H9 (cell line): ENCODE data around the gene CHST14. TPM values are rescaled to one million over a fixed set of nuclear protein-coding genes. Genes with fewer than 3 reads are reported as not detected.

ENCODE experiments used
- DNase-seq: peaks from one replicate; pipeline ENCODE4 v3.0.0-alpha.2; 2017
- H2AFZ ChIP-seq: one replicate; pipeline ENCODE4 v1.6.1; 2013; ENCODE audit warnings: mild to moderate bottlenecking, low read length, control low read depth, moderate library complexity
- H2AK5ac ChIP-seq: 2 replicates; pipeline ENCODE4 v1.6.1; 2013; ENCODE audit warnings: low read length, control low read depth, mixed read lengths; ENCODE audit not compliant: insufficient read length
- H2BK120ac ChIP-seq: one replicate; pipeline ENCODE4 v1.6.1; 2013; ENCODE audit warnings: low read depth, mild to moderate bottlenecking, low read length, control low read depth, inconsistent platforms; ENCODE audit not compliant: poor library complexity, severe bottlenecking
- H2BK12ac ChIP-seq: 2 replicates; pipeline ENCODE4 v1.6.1; 2013; ENCODE audit warnings: low read length, control low read depth, mixed read lengths, low read depth; ENCODE audit not compliant: insufficient read length
- H2BK15ac ChIP-seq: 2 replicates; pipeline ENCODE4 v1.6.1; 2013; ENCODE audit warnings: low read depth, low read length, control low read depth
- H2BK20ac ChIP-seq: one replicate; pipeline ENCODE4 v1.6.1; 2013; ENCODE audit warnings: low read depth, mild to moderate bottlenecking, low read length, control low read depth, inconsistent platforms; ENCODE audit not compliant: poor library complexity, severe bottlenecking
- H2BK5ac ChIP-seq: 2 replicates; pipeline ENCODE4 v1.6.1; 2013; ENCODE audit warnings: low read length, control low read depth, mixed read lengths; ENCODE audit not compliant: insufficient read length
- H3K14ac ChIP-seq: 2 replicates; pipeline ENCODE4 v1.6.1; 2013; ENCODE audit warnings: low read length, control low read depth; ENCODE audit not compliant: insufficient read depth
- H3K18ac ChIP-seq: 2 replicates; pipeline ENCODE4 v1.6.1; 2013; ENCODE audit warnings: low read depth, mild to moderate bottlenecking, mixed read lengths, low read length, control low read depth; ENCODE audit not compliant: insufficient read length
- H3K23ac ChIP-seq: 2 replicates; pipeline ENCODE4 v1.6.1; 2013; ENCODE audit warnings: low read length, control low read depth, mixed read lengths, low read depth; ENCODE audit not compliant: insufficient read length
- H3K23me2 ChIP-seq: 2 replicates; pipeline ENCODE4 v1.6.1; 2013; ENCODE audit warnings: low read depth, mild to moderate bottlenecking, mixed read lengths, low read length, control low read depth; ENCODE audit not compliant: insufficient read length, poor library complexity, severe bottlenecking
- H3K27ac ChIP-seq: 2 replicates; pipeline ENCODE4 v1.5.1; 2013; ENCODE audit warnings: low read length, control low read depth, mixed read lengths, low read depth; ENCODE audit not compliant: insufficient read length
- H3K27me3 ChIP-seq: 2 replicates; pipeline ENCODE4 v1.6.1; 2013; ENCODE audit warnings: low read length, control low read depth, inconsistent platforms; ENCODE audit not compliant: insufficient read depth
- H3K4ac ChIP-seq: 2 replicates; pipeline ENCODE4 v1.6.1; 2013; ENCODE audit warnings: low read depth, mild to moderate bottlenecking, control low read depth, inconsistent platforms, low read length, moderate library complexity
- H3K4me1 ChIP-seq: 2 replicates; pipeline ENCODE4 v1.6.1; 2013; ENCODE audit warnings: low read length, control low read depth, inconsistent platforms; ENCODE audit not compliant: insufficient read depth
- H3K4me2 ChIP-seq: 2 replicates; pipeline ENCODE4 v1.6.1; 2013; ENCODE audit warnings: low read length, control low read depth, mixed read lengths; ENCODE audit not compliant: insufficient read length, insufficient read depth
- H3K56ac ChIP-seq: 2 replicates; pipeline ENCODE4 v1.6.1; 2013; ENCODE audit warnings: low read depth, mild to moderate bottlenecking, mixed read lengths, low read length, control low read depth; ENCODE audit not compliant: insufficient read length
- H3K79me1 ChIP-seq: 2 replicates; pipeline ENCODE4 v1.6.1; 2013; ENCODE audit warnings: low read depth, mild to moderate bottlenecking, moderate library complexity, low read length, control low read depth, inconsistent platforms; ENCODE audit not compliant: insufficient read depth, poor library complexity, severe bottlenecking
- H3K79me2 ChIP-seq: 2 replicates; pipeline ENCODE4 v1.6.1; 2013; ENCODE audit warnings: low read length, control low read depth, inconsistent platforms; ENCODE audit not compliant: insufficient read depth
- H3K9ac ChIP-seq: 2 replicates; pipeline ENCODE4 v1.6.1; 2013; ENCODE audit warnings: low read length, control low read depth, mixed read lengths; ENCODE audit not compliant: insufficient read length; ENCODE audit errors: extremely low read depth
- H3K9me3 ChIP-seq: one replicate; pipeline ENCODE4 v1.6.1; 2013; ENCODE audit warnings: low read depth, low read length, inconsistent platforms; ENCODE audit not compliant: control insufficient read depth
- H3T11ph ChIP-seq: one replicate; pipeline ENCODE4 v1.6.1; 2013; ENCODE audit warnings: mild to moderate bottlenecking, low read length, control low read depth, inconsistent platforms
- H4K20me1 ChIP-seq: one replicate; pipeline ENCODE4 v1.6.1; 2013; ENCODE audit not compliant: control insufficient read depth, insufficient read length, insufficient read depth
- H4K5ac ChIP-seq: 2 replicates; pipeline ENCODE4 v1.6.1; 2013; ENCODE audit warnings: low read depth, mild to moderate bottlenecking, mixed read lengths, low read length, control low read depth; ENCODE audit not compliant: insufficient read length
- H4K8ac ChIP-seq: replicated peaks from 2 replicates; pipeline ENCODE4 v1.6.1; 2013; ENCODE audit warnings: low read length, control low read depth, mixed read lengths, low read depth; ENCODE audit not compliant: insufficient read length
- H4K91ac ChIP-seq: 2 replicates; pipeline ENCODE4 v1.6.1; 2013; ENCODE audit warnings: low read depth, mild to moderate bottlenecking, moderate library complexity, mixed read lengths, low read length, control low read depth; ENCODE audit not compliant: insufficient read length
- H3K27ac Mint-ChIP-seq, 3 experiments: 2 replicates in 2 of 3; 3 replicates in 1 of 3; pipeline ENCODE4 v1.8.0; 2020 to 2021; ENCODE audit warnings: mixed read lengths in 3 of 3, mild to moderate bottlenecking in 1 of 3, moderate library complexity in 1 of 3
- H3K27me3 Mint-ChIP-seq: 2 replicates; pipeline ENCODE4 v1.8.0; 2021; ENCODE audit warnings: low read depth, mild to moderate bottlenecking, moderate library complexity, mixed read lengths
- H3K36me3 Mint-ChIP-seq, 3 experiments: 2 replicates in 2 of 3; 3 replicates in 1 of 3; pipeline ENCODE4 v1.8.0; 2020 to 2021; ENCODE audit warnings: low read depth in 3 of 3, mixed read lengths in 3 of 3; ENCODE audit not compliant: insufficient read depth in 1 of 3
- H3K4me1 Mint-ChIP-seq, 2 experiments: 2 replicates each; pipeline ENCODE4 v1.8.0; 2020; ENCODE audit warnings: mixed read lengths in 2 of 2
- H3K4me3 Mint-ChIP-seq, 2 experiments: 2 replicates in 1 of 2; 3 replicates in 1 of 2; pipeline ENCODE4 v1.8.0; 2020 to 2021; ENCODE audit warnings: mild to moderate bottlenecking in 2 of 2, mixed read lengths in 2 of 2, moderate library complexity in 1 of 2
- H3K9me3 Mint-ChIP-seq, 2 experiments: 2 replicates in 1 of 2; 3 replicates in 1 of 2; pipeline ENCODE4 v1.8.0; 2020; ENCODE audit warnings: mild to moderate bottlenecking in 2 of 2, mixed read lengths in 2 of 2, moderate library complexity in 1 of 2
- CTCF ChIP-seq: fragments of 200-600 bp; sonication (generic); conservative IDR thresholded peaks from 3 replicates; pipeline ENCODE4 v1.8.0; 2021; ENCODE audit warnings: antibody characterized with exemption, mild to moderate bottlenecking
- WGBS: extraction: QIAGEN DNeasy Blood & Tissue Kit; methylation state at CpG from one replicate; pipeline ENCODE4 v1.1.7; 2013; ENCODE audit warnings: missing lambda C conversion rate, low lambda C conversion rate, mixed read lengths; ENCODE audit not compliant: insufficient read length; ENCODE audit errors: extremely low coverage; 5-methylcytosine and 5-hydroxymethylcytosine counted together
- total RNA-seq: library from RNA; stranded (reverse); gene quantifications from 2 replicates; pipeline ENCODE4 v1.2.1, GENCODE V29; 2021

The CHST14 gene
- total RNA-seq, 1 experiment from 2014 or later, result 25.7 TPM

- no peaks in the 10 kb centered on the region for H3K4me1 ChIP-seq
- no peak overlapping the region for H2BK20ac ChIP-seq
- Mint-ChIP-seq H3K27me3 (no peaks in the 10 kb centered on the region), H3K27ac (no peak overlapping the region), H3K9me3 (no peaks in the 10 kb centered on the region), H3K36me3 (peaks cover 17 to 54% (median 34%) of the 10 kb centered on the region in 3 experiments; a peak in 6 of 7 replicates), H3K4me3 (no peak overlapping the region), H3K4me1 (peaks cover 21 to 23% of the 10 kb centered on the region in 2 experiments)
- H3K79me2 ChIP-seq, result peaks cover 13% of the 10 kb centered on the region; the same call in 1 of the 2 replicates
- TF ChIP-seq CTCF, result no peak
- H3K56ac ChIP-seq, result no peak overlapping the region
- H3K79me1 ChIP-seq, result peaks cover 13% of the 10 kb centered on the region
- H3K23ac ChIP-seq, result no peak overlapping the region
- no peak overlapping the region for H2AFZ ChIP-seq
- H2BK5ac ChIP-seq, result no peak overlapping the region
- no peak overlapping the region for H2BK120ac ChIP-seq
- no peaks in the 10 kb centered on the region for H3K9me3 ChIP-seq
- H3K27ac ChIP-seq, result no peak overlapping the region
- no peak overlapping the region for H4K8ac ChIP-seq
- no peak overlapping the region for H3T11ph ChIP-seq
- H4K91ac ChIP-seq, result no peak overlapping the region
- H2BK12ac ChIP-seq, result no peak overlapping the region
- no peaks in the 10 kb centered on the region for H4K20me1 ChIP-seq
- WGBS, result no CpG with 5 or more reads among the region's 19 CpGs
- H2AK5ac ChIP-seq, result no peak overlapping the region
- H3K23me2 ChIP-seq, result no peaks in the 10 kb centered on the region
- DNase-seq, result no peak
- no peak overlapping the region for H4K5ac ChIP-seq
- H3K27me3 ChIP-seq, result no peaks in the 10 kb centered on the region
- no peak overlapping the region for H3K4ac ChIP-seq
- H3K4me2 ChIP-seq, result no peak overlapping the region
- no peak overlapping the region for H3K9ac ChIP-seq
- H3K14ac ChIP-seq, result no peak overlapping the region
- no peak overlapping the region for H2BK15ac ChIP-seq
- H3K18ac ChIP-seq, result no peak overlapping the region
These were observed 11.3 kb upstream of the CHST14 start for GRCh38 chr15:40459391-40460015.
